ENCODE results near the gene SOX6.

Gene SOX6

DNA sequence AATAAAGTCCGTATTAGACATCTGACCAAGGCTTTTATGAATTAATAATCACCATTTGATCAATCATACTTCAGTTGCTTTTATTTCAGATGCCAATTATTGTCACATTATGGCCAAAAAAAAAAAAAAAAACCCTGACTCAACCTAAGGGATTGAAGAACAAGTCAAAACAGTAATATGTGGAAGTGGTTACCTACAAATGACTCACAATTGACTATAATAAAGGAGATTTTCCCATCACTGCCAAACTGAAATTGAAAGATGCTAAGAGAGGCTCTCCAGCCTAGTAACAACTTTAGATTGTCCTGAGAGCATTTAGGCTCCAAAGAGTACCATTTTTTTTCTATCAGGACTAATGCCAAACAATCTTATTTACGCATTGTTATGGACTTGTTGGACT is 35.2 kb downstream of the SOX6 start:
- no peak for DNase-seq (ENCODE audit: low read depth, low spot score)

DNA sequence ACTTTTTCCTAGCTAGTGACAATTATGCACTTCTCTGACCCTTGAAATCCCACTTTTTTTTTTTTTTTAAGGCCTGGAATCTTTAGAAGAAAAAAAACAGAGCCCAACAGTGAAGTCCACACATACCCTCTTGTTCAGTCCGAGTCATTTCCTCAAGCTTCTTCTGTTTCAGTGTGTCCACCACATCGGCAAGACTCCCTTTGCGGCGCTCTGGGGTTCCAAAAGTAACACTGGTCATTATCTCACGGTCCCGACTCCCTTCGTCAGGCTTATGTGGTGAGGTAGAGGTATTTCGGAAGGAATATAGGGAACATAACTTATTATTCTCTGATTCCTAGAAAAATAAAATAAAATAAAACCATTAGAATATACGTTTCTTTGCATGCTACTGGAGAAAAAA is 38.0 kb downstream of the SOX6 start:
- no peak for DNase-seq (ENCODE audit: low read depth, low spot score)

GRCh38 chr11:16317712-16318111 is 38.6 kb downstream of the SOX6 start:
- DNase-seq (ENCODE audit: low read depth, low spot score): no peak

- DNase-seq (ENCODE audit: low read depth, low spot score): no peak
These were observed 42.5 kb downstream of the SOX6 start for GRCh38 chr11:16313846-16314245.

DNA sequence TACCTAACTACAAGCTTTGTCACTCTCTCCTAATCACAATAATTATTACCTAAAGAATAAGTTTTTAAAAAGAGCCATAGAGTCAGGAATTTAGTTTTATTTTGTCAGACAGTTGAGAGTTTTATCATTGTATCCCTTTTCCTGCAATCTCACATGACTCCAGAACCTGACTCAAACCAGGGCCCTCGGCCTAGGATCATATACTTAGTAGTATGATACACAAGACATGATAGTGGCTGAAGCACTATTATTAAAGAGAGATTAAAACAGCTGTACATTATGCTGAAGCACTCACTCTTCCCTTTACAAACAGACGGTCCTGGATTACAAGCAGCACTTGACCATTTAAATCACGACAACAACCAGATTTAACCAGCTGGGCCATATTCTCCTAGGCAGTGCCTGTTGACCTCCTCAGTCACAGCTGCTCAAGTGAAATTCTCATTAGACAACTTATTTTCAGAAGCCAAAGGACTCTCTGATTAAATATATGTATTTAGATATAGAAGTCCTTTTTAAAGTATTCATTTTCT is 44.0 kb downstream of the SOX6 start:
- no peak for DNase-seq (ENCODE audit: low read depth, low spot score)

GRCh38 chr11:16311831-16312230 is 44.5 kb downstream of the SOX6 start:
- no peak for DNase-seq (ENCODE audit: low read depth, low spot score)

- DNase-seq (ENCODE audit: low read depth, low spot score): no peak
These were observed 45.4 kb downstream of the SOX6 start for GRCh38 chr11:16310943-16311342.

DNA sequence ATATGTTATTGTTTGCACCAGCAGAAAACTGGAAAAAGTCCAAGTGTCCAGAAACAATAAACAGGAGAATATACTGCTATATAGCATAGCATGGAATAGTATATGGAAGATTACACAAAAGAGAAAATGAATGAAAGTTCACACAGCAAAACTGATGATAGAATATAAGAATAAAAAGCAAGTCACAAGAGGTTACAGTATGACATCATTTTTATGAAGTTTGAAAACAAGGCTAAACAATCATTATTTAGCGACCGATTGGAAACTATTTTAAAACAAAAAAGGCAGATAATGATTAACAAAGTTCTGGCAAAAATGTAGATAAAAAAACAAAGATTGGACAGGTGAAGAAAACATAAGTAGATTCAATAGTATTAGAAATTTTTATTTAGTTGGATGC is 47.1 kb downstream of the SOX6 start:
- DNase-seq (ENCODE audit: low read depth, low spot score): no peak

DNA sequence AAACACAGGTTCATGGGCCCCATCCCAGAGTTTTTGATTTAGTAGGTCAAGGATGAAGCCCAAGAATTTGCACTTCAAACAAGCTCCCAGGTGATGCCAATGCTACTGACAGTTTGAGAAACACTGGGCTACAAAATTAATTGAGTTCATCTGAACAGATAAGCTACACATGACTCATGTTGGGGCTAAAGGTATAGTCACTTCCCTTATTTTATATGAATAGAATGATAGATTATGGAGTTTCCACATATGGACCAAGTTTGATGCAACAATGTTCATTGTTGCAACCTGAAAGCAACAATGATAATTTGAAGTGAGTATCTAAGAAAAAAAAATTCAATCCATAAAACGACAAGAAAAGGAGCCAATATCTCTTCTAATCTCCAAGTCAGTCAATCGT is 54.9 kb downstream of the SOX6 start:
- DNase-seq (ENCODE audit: low read depth, low spot score): no peak

DNA sequence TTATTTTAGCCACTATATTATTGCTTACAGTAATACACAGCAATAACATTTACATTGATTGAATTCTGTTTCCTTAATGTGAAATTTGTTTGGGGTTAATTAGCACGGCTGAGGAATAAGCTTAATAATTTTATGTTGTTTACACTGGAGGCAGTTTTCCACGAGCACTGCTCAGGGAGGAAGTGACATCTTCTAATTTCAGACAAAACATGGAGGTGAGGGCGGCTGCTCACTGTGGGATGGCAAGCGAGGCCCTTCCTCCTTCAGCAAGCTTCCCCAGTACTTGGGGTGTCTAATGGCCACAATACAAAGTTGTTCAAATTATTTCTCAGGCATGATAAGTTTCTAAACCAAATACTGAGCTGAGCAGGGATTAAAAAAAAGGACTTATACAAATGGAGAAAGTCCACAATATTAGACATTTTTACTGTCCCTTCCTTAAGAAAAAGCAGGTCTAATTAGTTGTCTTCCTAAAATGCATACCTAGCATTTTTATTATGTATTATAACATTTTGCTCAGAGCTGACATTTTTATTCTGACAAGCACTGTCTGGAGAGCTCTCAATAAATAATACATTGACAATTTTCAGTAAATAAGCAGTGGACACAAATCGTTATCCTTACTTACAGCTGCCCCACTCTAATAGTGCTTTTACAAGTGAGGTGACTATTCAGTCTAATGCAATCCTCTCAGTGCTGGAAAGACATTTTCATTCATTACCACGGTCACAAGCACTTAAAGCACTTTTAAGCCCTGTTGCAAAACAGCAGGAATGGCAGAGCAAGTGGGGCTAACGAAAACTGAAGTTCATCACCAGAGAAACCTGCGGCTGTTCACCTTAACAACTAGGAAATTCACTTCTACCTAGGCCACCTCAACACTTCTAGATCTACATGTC is 56.2 kb downstream of the SOX6 start:
- no peak for DNase-seq (ENCODE audit: low read depth, low spot score)

- DNase-seq (ENCODE audit: low read depth, low spot score): no peak
These were observed 57.0 kb downstream of the SOX6 start for GRCh38 chr11:16299390-16299789.

DNA sequence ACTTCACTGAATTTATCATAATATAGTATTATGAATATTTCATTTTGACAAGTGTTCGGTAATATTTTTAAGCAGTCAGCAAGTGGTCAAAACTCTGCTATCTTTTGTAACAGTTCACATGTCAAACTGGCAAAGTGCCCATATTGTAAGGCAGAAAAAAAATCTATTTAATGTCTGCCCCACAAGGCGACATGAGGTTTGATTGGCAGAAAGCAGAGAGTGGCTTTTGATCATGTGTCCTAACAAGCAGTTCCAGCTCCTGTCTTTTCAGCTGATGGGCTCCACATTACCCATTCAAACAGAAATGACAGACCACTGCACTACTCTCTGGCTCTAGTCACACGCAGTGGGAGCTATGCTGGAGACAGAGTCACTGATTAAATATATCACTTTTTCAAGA is 59.0 kb downstream of the SOX6 start:
- no peak for DNase-seq (ENCODE audit: low read depth, low spot score)

GRCh38 chr11:16296273-16296672 is 60.1 kb downstream of the SOX6 start:
- DNase-seq (ENCODE audit: low read depth, low spot score): no peak

DNA sequence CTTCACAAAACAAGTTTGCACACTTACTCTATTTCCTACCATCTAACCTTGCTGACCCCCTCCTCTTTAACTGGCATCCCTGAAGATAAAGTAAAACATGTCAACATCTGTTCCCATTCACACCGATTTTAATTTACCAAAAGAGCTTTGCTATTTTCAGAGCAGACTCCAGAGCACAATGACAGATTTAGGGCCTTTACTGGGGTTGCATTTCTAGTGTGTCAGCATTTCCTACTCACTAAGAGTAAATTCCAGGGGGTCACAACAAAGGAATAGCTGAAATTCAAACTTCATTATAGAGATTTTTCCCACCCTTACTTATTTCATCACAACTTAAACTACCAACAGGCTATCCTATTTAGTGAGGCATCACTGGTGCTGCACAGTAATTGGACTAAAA is 60.8 kb downstream of the SOX6 start:
- no peak for DNase-seq (ENCODE audit: low read depth, low spot score)

- DNase-seq (ENCODE audit: low read depth, low spot score): no peak
These were observed 63.1 kb downstream of the SOX6 start for GRCh38 chr11:16293204-16293681.

- DNase-seq (ENCODE audit: low read depth, low spot score): no peak
These were observed 64.0 kb downstream of the SOX6 start for GRCh38 chr11:16292167-16292859.

GRCh38 chr11:16291729-16292128 is 64.6 kb downstream of the SOX6 start:
- no peak for DNase-seq (ENCODE audit: low read depth, low spot score)

- no peak for DNase-seq (ENCODE audit: low read depth, low spot score)
These were observed 66.8 kb downstream of the SOX6 start for GRCh38 chr11:16289541-16289940.

GRCh38 chr11:16287630-16288280 is 68.6 kb downstream of the SOX6 start:
- no peak for DNase-seq (ENCODE audit: low read depth, low spot score)

DNA sequence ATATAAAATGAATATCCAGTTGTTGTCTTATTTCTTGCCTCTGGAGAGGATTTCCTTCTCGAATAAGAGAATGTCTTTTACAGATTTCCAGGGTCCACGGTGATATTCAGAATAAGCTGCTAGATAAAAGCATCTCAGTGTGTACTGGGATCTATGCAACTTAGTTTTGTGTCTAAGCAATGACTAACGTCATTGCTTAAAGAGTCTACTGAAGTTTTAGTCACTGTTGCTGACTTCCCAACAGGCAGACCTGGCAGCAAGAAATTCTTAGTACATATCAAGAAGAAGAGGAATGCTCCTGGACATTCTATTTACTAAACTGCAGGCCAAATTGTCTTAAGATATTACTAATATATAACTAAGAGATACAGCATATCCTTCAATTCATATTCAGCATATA is 70.3 kb downstream of the SOX6 start:
- DNase-seq (ENCODE audit: low read depth, low spot score): no peak

DNA sequence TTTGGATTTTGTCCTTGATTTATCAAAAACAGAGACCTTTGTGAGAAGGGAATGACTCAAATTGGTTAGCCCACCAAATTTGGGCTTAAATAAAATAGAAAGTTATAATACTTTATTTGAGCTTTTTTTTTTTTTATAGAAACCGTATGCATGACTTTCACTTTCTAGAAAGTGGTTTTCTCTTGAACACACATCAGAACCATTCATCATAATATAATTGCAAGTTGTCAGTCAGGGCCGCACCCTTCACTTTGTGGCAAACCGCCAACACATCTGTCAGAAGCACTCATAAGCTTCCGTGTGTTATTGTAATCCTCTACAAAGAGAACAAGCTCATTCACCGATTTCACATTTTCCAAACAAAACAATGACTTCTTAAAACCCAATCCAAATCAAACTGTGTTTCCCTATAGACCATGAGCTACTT is 76.1 kb downstream of the SOX6 start:
- DNase-seq (ENCODE audit: low read depth, low spot score): no peak

DNA sequence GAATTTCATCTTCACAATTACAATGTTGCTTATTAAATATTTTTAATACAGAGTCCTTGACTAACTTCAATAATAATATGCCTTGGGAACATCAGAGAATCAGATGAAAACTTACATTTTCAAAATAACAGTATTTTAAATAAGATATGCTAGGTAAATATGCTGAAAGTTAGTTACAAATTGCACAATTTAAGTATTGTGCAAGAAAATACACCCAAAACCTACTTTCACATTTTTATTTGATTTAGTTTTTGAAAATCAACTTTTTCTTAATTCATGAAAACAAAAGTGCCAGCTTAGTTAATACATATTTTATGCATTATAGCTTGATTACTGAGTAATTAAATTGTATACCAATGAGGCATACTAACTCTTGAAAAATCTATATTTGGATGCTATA is 76.8 kb downstream of the SOX6 start:
- DNase-seq (ENCODE audit: low read depth, low spot score): no peak
